ENCODE measurements around the gene RNF168. TPM values are rescaled to one million over a fixed set of nuclear protein-coding genes. Genes with fewer than 3 reads are reported as not detected.

RNF168 gene
- total RNA-seq, 1 donor from 2014 or later = 24.4 TPM

GRCh38 chr3:196546537-196546936, 43.0 kb upstream of the RNF168 start:
- no peak for TF ChIP-seq CTCF (IDR thresholded peaks at IDR 0.05; ENCODE audit: partially characterized antibody, unreplicated experiment)
- no peak for DNase-seq
- no peak overlapping the region for H3K4me3 Mint-ChIP-seq (ENCODE audit: unreplicated experiment)
- no peak overlapping the region for H3K27ac Mint-ChIP-seq (ENCODE audit: unreplicated experiment)
- H3K36me3 Mint-ChIP-seq (ENCODE audit: unreplicated experiment) = peaks cover 9% of the 10 kb centered on the region
- H3K27me3 Mint-ChIP-seq (ENCODE audit: unreplicated experiment) = no peaks in the 10 kb centered on the region
- H3K9me3 Mint-ChIP-seq (ENCODE audit: unreplicated experiment) = peaks cover 3% of the 10 kb centered on the region
- H3K4me1 Mint-ChIP-seq (ENCODE audit: low read depth, unreplicated experiment) = no peaks in the 10 kb centered on the region

- Mint-ChIP-seq H3K27me3 (ENCODE audit: unreplicated experiment) (no peaks in the 10 kb centered on the region), H3K27ac (ENCODE audit: unreplicated experiment) (no peak overlapping the region)
- DNase-seq = no peak
These were observed 41.0 kb upstream of the RNF168 start for GRCh38 chr3:196544491-196544992.

GRCh38 chr3:196541684-196542445, 38.3 kb upstream of the RNF168 start:
- no peak for DNase-seq
- H3K9me3 Mint-ChIP-seq (ENCODE audit: unreplicated experiment) = no peaks in the 10 kb centered on the region
- H3K27me3 Mint-ChIP-seq (ENCODE audit: unreplicated experiment) = no peaks in the 10 kb centered on the region
- no peak for TF ChIP-seq CTCF (IDR thresholded peaks at IDR 0.05; ENCODE audit: partially characterized antibody, unreplicated experiment)
- H3K4me3 Mint-ChIP-seq (ENCODE audit: unreplicated experiment) = no peak overlapping the region
- H3K36me3 Mint-ChIP-seq (ENCODE audit: unreplicated experiment) = peaks cover 3% of the 10 kb centered on the region
- H3K4me1 Mint-ChIP-seq (ENCODE audit: low read depth, unreplicated experiment) = no peaks in the 10 kb centered on the region
- H3K27ac Mint-ChIP-seq (ENCODE audit: unreplicated experiment) = no peak overlapping the region

More at GRCh38 chr3:196544491-196544992, 41.0 kb upstream of the RNF168 start:
- no peaks in the 10 kb centered on the region for H3K9me3 Mint-ChIP-seq (ENCODE audit: unreplicated experiment)
- no peaks in the 10 kb centered on the region for H3K4me1 Mint-ChIP-seq (ENCODE audit: low read depth, unreplicated experiment)
- H3K36me3 Mint-ChIP-seq (ENCODE audit: unreplicated experiment) = peaks cover 9% of the 10 kb centered on the region
- H3K4me3 Mint-ChIP-seq (ENCODE audit: unreplicated experiment) = no peak overlapping the region
- TF ChIP-seq CTCF (IDR thresholded peaks at IDR 0.05; ENCODE audit: partially characterized antibody, unreplicated experiment) = no peak

- DNase-seq = peak; percentile 60
- TF ChIP-seq CTCF (IDR thresholded peaks at IDR 0.05; ENCODE audit: partially characterized antibody, unreplicated experiment) = peak; percentile 88
- no peaks in the 10 kb centered on the region for H3K36me3 Mint-ChIP-seq (ENCODE audit: unreplicated experiment)
- H3K4me1 Mint-ChIP-seq (ENCODE audit: low read depth, unreplicated experiment) = no peaks in the 10 kb centered on the region
- no peaks in the 10 kb centered on the region for H3K9me3 Mint-ChIP-seq (ENCODE audit: unreplicated experiment)
- H3K4me3 Mint-ChIP-seq (ENCODE audit: unreplicated experiment) = no peak overlapping the region
- H3K27ac Mint-ChIP-seq (ENCODE audit: unreplicated experiment) = no peak overlapping the region
- no peaks in the 10 kb centered on the region for H3K27me3 Mint-ChIP-seq (ENCODE audit: unreplicated experiment)
These were observed 33.9 kb upstream of the RNF168 start for GRCh38 chr3:196537319-196537984.

GRCh38 chr3:196533260-196533681, 29.7 kb upstream of the RNF168 start:
- peaks cover 5% of the 10 kb centered on the region for H3K9me3 Mint-ChIP-seq (ENCODE audit: unreplicated experiment)
- H3K4me1 Mint-ChIP-seq (ENCODE audit: low read depth, unreplicated experiment) = no peaks in the 10 kb centered on the region
- DNase-seq = no peak
- peaks cover 3% of the 10 kb centered on the region for H3K27me3 Mint-ChIP-seq (ENCODE audit: unreplicated experiment)
- H3K36me3 Mint-ChIP-seq (ENCODE audit: unreplicated experiment) = peaks cover 6% of the 10 kb centered on the region
- TF ChIP-seq CTCF (IDR thresholded peaks at IDR 0.05; ENCODE audit: partially characterized antibody, unreplicated experiment) = no peak
- no peak overlapping the region for H3K27ac Mint-ChIP-seq (ENCODE audit: unreplicated experiment)
- no peak overlapping the region for H3K4me3 Mint-ChIP-seq (ENCODE audit: unreplicated experiment)
